ENCODE measurements around the gene NR4A1.
A peak's percentile ranks its signal among the peaks of the same experiment; 100 is the strongest.

NR4A1 gene

GRCh38 chr12:52082669-52082987, 31.4 kb downstream of the NR4A1 start:
- DNase-seq (ENCODE audit: insufficient read length, low spot score) (no peak), FAIRE-seq (no peak)
- TF ChIP-seq CTCF (IDR thresholded peaks at IDR 0.05; ENCODE audit: insufficient read depth, missing control alignments) = no peak

GRCh38 chr12:52082988-52083637, 31.9 kb downstream of the NR4A1 start:
- DNase-seq (ENCODE audit: insufficient read length, low spot score) (peak; percentile 91), FAIRE-seq (no peak)
- peak; percentile 85 for TF ChIP-seq CTCF (IDR thresholded peaks at IDR 0.05; ENCODE audit: insufficient read depth, missing control alignments)

GRCh38 chr12:52083638-52083996, 32.4 kb downstream of the NR4A1 start:
- DNase-seq (ENCODE audit: insufficient read length, low spot score) (no peak), FAIRE-seq (no peak)
- no peak for TF ChIP-seq CTCF (IDR thresholded peaks at IDR 0.05; ENCODE audit: insufficient read depth, missing control alignments)

GRCh38 chr12:52084491-52085231, 33.4 kb downstream of the NR4A1 start:
- DNase-seq (ENCODE audit: insufficient read length, low spot score) = no peak
- FAIRE-seq = no peak
- TF ChIP-seq CTCF (IDR thresholded peaks at IDR 0.05; ENCODE audit: insufficient read depth, missing control alignments) = no peak

GRCh38 chr12:52085682-52086180, 34.5 kb downstream of the NR4A1 start:
- DNase-seq (ENCODE audit: insufficient read length, low spot score) = no peak
- FAIRE-seq = no peak
- TF ChIP-seq CTCF (IDR thresholded peaks at IDR 0.05; ENCODE audit: insufficient read depth, missing control alignments) = no peak

- DNase-seq (ENCODE audit: insufficient read length, low spot score) (no peak), FAIRE-seq (no peak)
- no peak for TF ChIP-seq CTCF (IDR thresholded peaks at IDR 0.05; ENCODE audit: insufficient read depth, missing control alignments)
Measured at GRCh38 chr12:52086366-52086765, 35.1 kb downstream of the NR4A1 start.

Measured in D721Med (cell line).